Omental fat pad (tissue), 4 donors: ENCODE data around the gene ZNF438. TPM values are rescaled to one million over a fixed set of nuclear protein-coding genes. Genes with fewer than 3 reads are reported as not detected.

Source experiments
- ATAC-seq: fragments of 150-250 bp; one replicate; pipeline ENCODE4 v1.9.1; 2016; ENCODE audit warnings: mild to moderate bottlenecking, moderate library complexity; ENCODE audit not compliant: low FRiP score
- DNase-seq: peaks from one replicate; pipeline ENCODE4 v3.0.0-alpha.2; 2019; ENCODE audit warnings: low spot score
- CTCF ChIP-seq, 3 donors: fragments of 450-650 bp; IDR thresholded peaks; one replicate each; pipeline ENCODE4 v1.5.1; 2016 to 2017; ENCODE audit warnings: antibody characterized with exemption in 3 of 3, mild to moderate bottlenecking in 3 of 3, moderate library complexity in 2 of 3
- total RNA-seq, 4 donors: library from RNA; depleted of rRNA; stranded (reverse); fragments of >200 nt; gene quantifications; one replicate each; pipeline ENCODE4 v1.1.0, GENCODE V29; 2016

Gene ZNF438
- total RNA-seq, 4 donors from 2014 or later = 8.9 to 22.9 (median 12.3) TPM

DNA sequence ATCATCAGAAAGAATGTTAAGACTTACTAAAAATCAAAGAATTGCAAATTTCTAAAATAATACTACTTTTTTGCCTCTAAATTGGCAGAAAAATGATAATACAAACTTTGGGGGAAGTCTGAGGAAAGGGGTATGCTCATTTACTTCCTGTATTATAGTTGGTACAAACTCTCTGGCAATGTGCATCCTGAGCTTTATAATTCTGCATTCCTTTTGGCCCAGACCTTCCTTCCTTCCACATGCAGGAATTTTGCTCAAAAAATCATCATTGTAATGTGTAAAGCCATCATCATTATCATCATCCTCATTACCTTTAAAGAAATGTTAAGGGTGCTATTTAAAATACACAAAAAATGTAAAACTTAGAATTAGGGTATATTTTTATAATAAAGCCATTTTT, 148.5 kb downstream of the ZNF438 start:
- ATAC-seq (no peak), DNase-seq (no peak)
- TF ChIP-seq CTCF (IDR thresholded peaks at IDR 0.05) = no peak

DNA sequence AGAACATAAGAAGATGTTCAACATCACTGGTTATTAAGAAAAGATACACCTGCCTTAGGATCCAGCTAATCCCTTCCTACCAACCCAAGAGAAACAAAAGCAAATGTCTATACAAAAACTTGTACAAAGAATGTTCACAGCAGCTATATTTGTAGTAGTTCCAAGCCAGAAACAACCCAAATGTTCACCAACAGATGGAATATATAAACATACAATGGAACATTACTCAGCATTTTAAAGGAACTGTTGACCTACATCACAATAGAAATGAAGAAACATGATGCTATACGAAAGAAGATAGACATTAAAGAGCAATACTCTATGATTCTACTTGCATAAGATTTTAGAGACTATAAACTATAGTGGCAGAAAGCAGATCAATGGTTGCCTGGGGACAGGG, 149.4 kb downstream of the ZNF438 start:
- TF ChIP-seq CTCF (IDR thresholded peaks at IDR 0.05) = no peak
- ATAC-seq = no peak
- no peak for DNase-seq

DNA sequence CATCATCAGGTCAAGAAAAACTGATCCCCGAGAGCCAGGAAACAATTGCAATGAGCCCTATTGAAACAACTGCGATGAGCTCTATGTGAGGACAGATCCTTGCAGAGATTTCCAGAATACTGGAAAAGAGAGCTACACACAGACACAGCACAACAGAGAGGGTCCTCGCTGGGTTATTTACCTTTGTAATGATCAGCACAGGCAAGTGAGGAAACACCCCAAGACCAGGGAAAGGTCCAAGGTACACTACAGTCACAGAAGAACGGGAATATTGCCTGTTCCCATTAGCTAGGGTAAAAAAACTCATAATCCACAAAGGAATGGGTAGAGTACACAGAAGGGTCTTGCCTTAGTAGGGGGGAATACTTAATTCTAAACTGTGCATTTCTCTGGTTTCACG, 152.7 kb downstream of the ZNF438 start:
- TF ChIP-seq CTCF (IDR thresholded peaks at IDR 0.05) = no peak
- ATAC-seq (no peak), DNase-seq (no peak)

GRCh38 chr10:30877111-30877510, 154.6 kb downstream of the ZNF438 start:
- DNase-seq = no peak
- no peak for ATAC-seq
- no peak for TF ChIP-seq CTCF (IDR thresholded peaks at IDR 0.05)

- no peak for ATAC-seq
Measured at GRCh38 chr10:30873411-30873810, 158.3 kb downstream of the ZNF438 start.

DNA sequence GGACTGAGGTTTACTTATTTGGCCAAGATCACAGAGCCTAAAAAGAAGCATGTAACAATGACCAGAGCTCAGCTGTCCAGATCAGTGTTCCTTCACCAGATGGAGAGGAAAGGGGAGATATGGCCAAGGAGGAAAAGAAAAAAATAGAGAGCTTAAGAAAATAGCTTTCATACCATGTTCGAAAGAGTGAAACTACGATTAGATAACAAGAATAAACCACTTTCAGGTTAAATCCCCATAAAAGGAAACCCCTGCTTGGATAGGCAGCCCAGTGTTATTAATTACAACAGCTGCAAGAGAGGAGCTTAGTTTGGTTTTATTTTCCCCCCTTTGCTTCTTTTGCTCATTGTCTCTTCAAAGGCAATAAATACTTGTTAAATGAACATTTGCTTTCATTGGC, 160.8 kb downstream of the ZNF438 start:
- no peak for TF ChIP-seq CTCF (IDR thresholded peaks at IDR 0.05)
- ATAC-seq = no peak
- DNase-seq = no peak

More at GRCh38 chr10:30873411-30873810, 158.3 kb downstream of the ZNF438 start:
- no peak for DNase-seq
- no peak for TF ChIP-seq CTCF (IDR thresholded peaks at IDR 0.05)

DNA sequence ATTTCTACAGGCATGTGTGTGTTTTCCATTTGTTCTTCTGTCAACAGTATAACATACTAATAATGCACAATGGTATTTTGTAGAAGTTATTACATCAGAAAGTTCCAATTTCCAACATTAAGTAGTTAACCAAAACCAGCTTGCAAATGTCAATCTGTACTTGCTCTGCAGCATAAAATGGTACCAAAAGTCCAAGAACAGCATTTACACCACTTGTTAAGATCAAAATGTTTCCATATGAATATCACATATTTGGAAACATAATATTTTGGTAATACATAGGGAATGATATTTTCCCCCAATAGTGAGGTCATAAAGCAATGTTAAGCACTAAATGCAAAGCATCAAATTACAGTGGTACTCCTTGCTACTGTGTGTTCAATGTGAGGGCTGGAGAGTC, 162.1 kb downstream of the ZNF438 start:
- TF ChIP-seq CTCF (IDR thresholded peaks at IDR 0.05) = no peak
- DNase-seq (no peak), ATAC-seq (no peak)
